ENCODE data around the gene ATP8B1. TPM values are rescaled to one million over a fixed set of nuclear protein-coding genes. Genes with fewer than 3 reads are reported as not detected.

ATP8B1 gene
- total RNA-seq, 4 donors from 2014 or later: 120 to 321 (median 252) TPM

GRCh38 chr18:57664568-57665165, 138.4 kb downstream of the ATP8B1 start:
- H3K27ac ChIP-seq: no peak overlapping the region

DNA sequence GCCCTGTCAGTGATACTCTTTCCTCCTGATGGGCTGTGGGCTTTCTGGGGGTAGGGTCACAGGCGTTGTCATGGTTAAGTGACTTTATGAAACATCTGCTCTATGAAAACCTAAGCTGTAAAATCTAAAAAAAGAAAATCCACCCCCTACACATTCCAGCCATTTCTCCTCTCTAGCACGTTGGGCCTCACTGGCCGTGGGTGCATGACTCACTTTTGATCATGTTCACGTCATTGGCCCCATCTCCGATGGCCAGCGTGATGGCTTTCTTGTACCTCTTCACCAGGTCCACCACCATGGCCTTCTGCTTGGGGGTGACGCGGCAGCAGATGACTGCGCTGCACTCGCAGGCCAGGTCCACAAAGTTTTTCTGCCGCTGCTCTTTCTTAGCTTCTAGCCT, 142.2 kb downstream of the ATP8B1 start:
- in situ Hi-C loops (cut with MboI; ENCODE audit: low pct_ligation_motif_present in 1 of 4, low pct_unique_long_range_greater_than_20kb in 1 of 4, low sequenced_read_pairs in 3 of 4): no loop called here
- no peak for DNase-seq
- no peaks in the 10 kb centered on the region for H3K4me1 ChIP-seq
- no peak for TF ChIP-seq CTCF (IDR thresholded peaks at IDR 0.05)
- TF ChIP-seq POLR2A (IDR thresholded peaks at IDR 0.05): no peak
- TF ChIP-seq EP300 (IDR thresholded peaks at IDR 0.05; ENCODE audit: low read depth): no peak
- TF ChIP-seq POLR2AphosphoS5 (IDR thresholded peaks at IDR 0.05): no peak
- H3K4me3 ChIP-seq: no peak overlapping the region
- intact Hi-C loops (cut with DNase I; ENCODE audit: low total_unique reads): no loop called here
- H3K27me3 ChIP-seq: no peaks in the 10 kb centered on the region
- WGBS, 2 donors (ENCODE audit: low coverage in 1 of 2): 94 to 96% methylated on average over 5 to 11 of the region's 11 CpGs
- H3K9me3 ChIP-seq: no peaks in the 10 kb centered on the region
- H3K27ac ChIP-seq: no peak overlapping the region
- peaks cover 0 to 52% (median 19%) of the 10 kb centered on the region in 4 donors for H3K36me3 ChIP-seq

More at GRCh38 chr18:57664568-57665165, 138.4 kb downstream of the ATP8B1 start:
- no peaks in the 10 kb centered on the region for H3K9me3 ChIP-seq
- TF ChIP-seq CTCF (IDR thresholded peaks at IDR 0.05) (no peak), EP300 (IDR thresholded peaks at IDR 0.05; ENCODE audit: low read depth) (no peak), POLR2AphosphoS5 (IDR thresholded peaks at IDR 0.05) (no peak), POLR2A (IDR thresholded peaks at IDR 0.05) (no peak)
- no peak overlapping the region for H3K4me3 ChIP-seq
- in situ Hi-C loops (cut with MboI; ENCODE audit: low pct_ligation_motif_present in 1 of 4, low pct_unique_long_range_greater_than_20kb in 1 of 4, low sequenced_read_pairs in 3 of 4): no loop called here
- no peaks in the 10 kb centered on the region for H3K27me3 ChIP-seq
- intact Hi-C loops (cut with DNase I; ENCODE audit: low total_unique reads): no loop called here
- WGBS, 2 donors (ENCODE audit: low coverage in 1 of 2): 41 to 54% methylated on average over 2 of the region's 2 CpGs
- DNase-seq: no peak
- H3K4me1 ChIP-seq: peaks cover 0 to 11% (median 0%) of the 10 kb centered on the region in 4 donors
- H3K36me3 ChIP-seq: peaks cover 0 to 50% (median 17%) of the 10 kb centered on the region in 4 donors

DNA sequence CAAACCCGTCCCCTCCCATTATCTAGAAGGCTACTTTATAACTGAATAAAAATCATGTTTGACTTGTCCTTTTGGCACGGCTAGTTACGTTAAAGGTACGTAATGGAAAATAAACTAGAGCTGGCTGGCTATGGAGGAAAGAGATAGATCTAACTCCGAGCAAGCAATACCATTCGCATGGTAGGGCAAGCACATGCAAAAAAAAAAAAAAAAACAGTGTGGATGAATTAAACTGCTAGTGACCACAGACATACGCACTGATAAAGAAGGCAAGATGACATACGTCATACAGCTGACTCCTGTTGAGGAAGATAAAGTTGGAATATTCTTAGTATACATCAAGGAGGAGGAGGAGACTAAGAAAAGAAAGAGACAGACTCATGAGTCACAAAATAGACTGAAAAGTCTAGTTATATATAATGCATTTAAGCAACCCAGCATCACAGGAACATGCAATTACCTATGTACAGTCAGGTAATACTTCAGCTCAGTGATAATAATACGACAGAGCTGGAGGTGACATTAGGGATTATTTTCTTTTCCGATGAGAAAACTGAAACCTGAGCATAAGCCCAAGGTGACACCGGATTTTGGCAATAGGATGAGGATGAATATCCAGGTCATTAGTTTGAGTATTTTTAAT, 143.5 kb downstream of the ATP8B1 start:
- H3K4me3 ChIP-seq: no peak overlapping the region
- 91 to 97% methylated on average over 11 of the region's 11 CpGs for WGBS, 2 donors (ENCODE audit: low coverage in 1 of 2)
- in situ Hi-C loops (cut with MboI; ENCODE audit: low pct_ligation_motif_present in 1 of 4, low pct_unique_long_range_greater_than_20kb in 1 of 4, low sequenced_read_pairs in 3 of 4): no loop called here
- H3K27me3 ChIP-seq: no peaks in the 10 kb centered on the region
- DNase-seq: no peak
- no peaks in the 10 kb centered on the region for H3K4me1 ChIP-seq
- H3K36me3 ChIP-seq: peaks cover 0 to 60% (median 23%) of the 10 kb centered on the region in 4 donors
- H3K9me3 ChIP-seq: no peaks in the 10 kb centered on the region
- intact Hi-C loops (cut with DNase I; ENCODE audit: low total_unique reads): no loop called here
- no peak overlapping the region for H3K27ac ChIP-seq
- TF ChIP-seq POLR2A (IDR thresholded peaks at IDR 0.05) (no peak), CTCF (IDR thresholded peaks at IDR 0.05) (no peak), POLR2AphosphoS5 (IDR thresholded peaks at IDR 0.05) (no peak)

GRCh38 chr18:57657542-57657941, 145.6 kb downstream of the ATP8B1 start:
- H3K36me3 ChIP-seq: peaks cover 0 to 56% (median 21%) of the 10 kb centered on the region in 4 donors
- in situ Hi-C loops (cut with MboI; ENCODE audit: low pct_ligation_motif_present in 1 of 4, low pct_unique_long_range_greater_than_20kb in 1 of 4, low sequenced_read_pairs in 3 of 4): no loop called here

More at GRCh38 chr18:57657542-57657941, 145.6 kb downstream of the ATP8B1 start:
- no peak overlapping the region for H3K27ac ChIP-seq
- intact Hi-C loops (cut with DNase I; ENCODE audit: low total_unique reads): no loop called here
- H3K4me1 ChIP-seq: no peaks in the 10 kb centered on the region
- H3K9me3 ChIP-seq: no peaks in the 10 kb centered on the region
- H3K4me3 ChIP-seq: no peak overlapping the region
- WGBS, 2 donors (ENCODE audit: low coverage in 1 of 2): 77 to 86% methylated on average over 1 to 2 of the region's 2 CpGs
- H3K27me3 ChIP-seq: no peaks in the 10 kb centered on the region
- TF ChIP-seq CTCF (IDR thresholded peaks at IDR 0.05) (no peak), POLR2AphosphoS5 (IDR thresholded peaks at IDR 0.05) (no peak), POLR2A (IDR thresholded peaks at IDR 0.05) (no peak), EP300 (IDR thresholded peaks at IDR 0.05; ENCODE audit: low read depth) (no peak)
- DNase-seq: no peak

Data from transverse colon (tissue), 4 donors.